Ascending aorta (tissue), 2 donors: ENCODE measurements around the gene NLGN4Y. TPM values are rescaled to one million over a fixed set of nuclear protein-coding genes. Genes with fewer than 3 reads are reported as not detected.

ENCODE experiments used
- DNase-seq, 2 donors: peaks; one replicate each; pipeline ENCODE4 v3.0.0-alpha.2; 2019; ENCODE audit warnings: low spot score in 2 of 2
- H3K27ac ChIP-seq, 2 donors: fragments of 200-600 bp; sonication (generic); one replicate each; pipeline ENCODE4 v1.5.1; 2016 to 2017; ENCODE audit warnings: mild to moderate bottlenecking in 1 of 2
- H3K27me3 ChIP-seq: fragments of 200-600 bp; sonication (generic); one replicate; pipeline ENCODE4 v1.5.1; 2017
- H3K36me3 ChIP-seq, 2 donors: fragments of 200-600 bp; sonication (generic); one replicate each; pipeline ENCODE4 v1.5.1; 2016
- H3K4me1 ChIP-seq, 2 donors: fragments of 200-600 bp; sonication (generic); one replicate each; pipeline ENCODE4 v1.5.1; 2016 to 2017; ENCODE audit warnings: mild to moderate bottlenecking in 1 of 2
- H3K4me3 ChIP-seq, 2 donors: fragments of 200-600 bp; sonication (generic); one replicate each; pipeline ENCODE4 v1.5.1; 2016 to 2017; ENCODE audit warnings: mild to moderate bottlenecking in 1 of 2
- H3K9me3 ChIP-seq, 2 donors: fragments of 200-600 bp; sonication (generic); one replicate each; pipeline ENCODE4 v1.5.1; 2016
- intact Hi-C: fragments of 100-400 bp; cut with DNase I; formaldehyde crosslinking; loops from one replicate; pipeline ENCODE4 v1.15.1; 2023
- total RNA-seq: library from RNA; depleted of rRNA; stranded (reverse); fragments of >200 nt; gene quantifications from one replicate; pipeline ENCODE4 v1.1.0, GENCODE V29; 2016
- TF ChIP-seq, protein P1 (sequence below), 3 experiments: fragments of 200-600 bp in 2 of 3; fragments of 450-650 bp in 1 of 3; sonication (generic) in 2 of 3; IDR thresholded peaks; one replicate each; pipeline ENCODE4 v1.5.1; 2016 to 2019; ENCODE audit warnings: antibody characterized with exemption in 3 of 3, mild to moderate bottlenecking in 1 of 3, moderate library complexity in 1 of 3

The NLGN4Y gene
- total RNA-seq, 1 donor from 2014 or later = not detected

DNA sequence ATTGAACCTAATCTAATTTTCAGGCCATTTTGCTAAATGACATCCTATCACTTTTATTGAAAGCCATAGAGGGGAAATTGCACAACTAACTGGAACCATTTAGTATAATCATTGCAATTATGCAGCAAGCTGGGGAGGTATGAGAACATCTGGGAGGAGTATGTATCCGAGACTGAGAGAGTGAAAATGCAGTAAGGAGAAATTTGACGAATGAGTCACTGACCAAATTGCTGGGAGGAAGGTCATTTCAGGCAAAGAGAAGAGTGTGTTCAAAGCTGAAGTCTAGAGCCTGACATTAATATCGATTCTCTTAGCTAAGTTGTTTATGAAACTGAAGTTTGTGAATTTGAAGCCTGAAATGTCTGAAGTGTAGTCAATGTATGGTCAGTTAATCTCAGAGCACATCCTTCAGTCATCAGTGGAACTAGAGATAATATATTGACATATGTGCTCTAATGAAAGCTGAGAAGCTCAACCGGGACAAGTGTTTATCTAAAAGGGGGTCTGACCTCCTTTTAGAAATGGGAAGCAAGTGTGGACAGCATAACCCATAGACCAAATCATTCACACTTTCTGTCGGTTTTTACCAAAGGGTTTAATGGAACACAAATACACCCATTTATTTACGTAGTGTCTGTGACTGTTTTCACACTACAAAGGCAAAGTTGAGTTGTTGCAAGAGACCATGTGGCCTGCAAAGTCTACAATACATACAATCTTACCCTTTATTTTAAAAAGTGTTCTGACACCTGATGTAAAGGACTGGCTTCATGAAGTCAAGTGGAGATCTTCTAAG is 120.0 kb downstream of the NLGN4Y start:
- intact Hi-C loops = no loop called here
- no peaks in the 10 kb centered on the region for H3K27me3 ChIP-seq
- TF ChIP-seq, protein P1, sequence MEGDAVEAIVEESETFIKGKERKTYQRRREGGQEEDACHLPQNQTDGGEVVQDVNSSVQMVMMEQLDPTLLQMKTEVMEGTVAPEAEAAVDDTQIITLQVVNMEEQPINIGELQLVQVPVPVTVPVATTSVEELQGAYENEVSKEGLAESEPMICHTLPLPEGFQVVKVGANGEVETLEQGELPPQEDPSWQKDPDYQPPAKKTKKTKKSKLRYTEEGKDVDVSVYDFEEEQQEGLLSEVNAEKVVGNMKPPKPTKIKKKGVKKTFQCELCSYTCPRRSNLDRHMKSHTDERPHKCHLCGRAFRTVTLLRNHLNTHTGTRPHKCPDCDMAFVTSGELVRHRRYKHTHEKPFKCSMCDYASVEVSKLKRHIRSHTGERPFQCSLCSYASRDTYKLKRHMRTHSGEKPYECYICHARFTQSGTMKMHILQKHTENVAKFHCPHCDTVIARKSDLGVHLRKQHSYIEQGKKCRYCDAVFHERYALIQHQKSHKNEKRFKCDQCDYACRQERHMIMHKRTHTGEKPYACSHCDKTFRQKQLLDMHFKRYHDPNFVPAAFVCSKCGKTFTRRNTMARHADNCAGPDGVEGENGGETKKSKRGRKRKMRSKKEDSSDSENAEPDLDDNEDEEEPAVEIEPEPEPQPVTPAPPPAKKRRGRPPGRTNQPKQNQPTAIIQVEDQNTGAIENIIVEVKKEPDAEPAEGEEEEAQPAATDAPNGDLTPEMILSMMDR (IDR thresholded peaks at IDR 0.05) = no peak
- no peaks in the 10 kb centered on the region for H3K36me3 ChIP-seq
- no peaks in the 10 kb centered on the region for H3K4me1 ChIP-seq
- no peak overlapping the region for H3K4me3 ChIP-seq
- no peaks in the 10 kb centered on the region for H3K9me3 ChIP-seq
- no peak overlapping the region for H3K27ac ChIP-seq
- no peak for DNase-seq

DNA sequence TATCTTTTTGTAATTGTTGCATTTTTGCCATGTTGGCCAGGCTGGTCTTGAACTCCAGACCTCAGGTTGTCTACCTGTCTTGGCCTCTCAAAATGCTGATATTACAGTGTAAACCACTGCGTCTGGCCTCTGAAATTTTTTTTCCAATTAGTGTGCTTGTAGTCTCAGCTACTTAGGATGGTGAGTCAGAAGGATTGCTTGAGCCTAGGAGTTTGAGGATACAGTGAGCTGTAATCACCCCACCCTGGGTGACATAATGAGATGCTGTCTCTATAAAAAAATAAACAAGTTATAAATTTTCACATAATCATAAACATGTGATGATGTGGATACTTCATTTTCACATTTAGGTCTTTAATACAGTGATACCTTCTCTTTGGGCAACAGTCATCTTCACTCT is 154.9 kb downstream of the NLGN4Y start:
- no peak overlapping the region for H3K4me3 ChIP-seq
- TF ChIP-seq, protein P1 (IDR thresholded peaks at IDR 0.05) = no peak
- intact Hi-C loops = no loop called here
- H3K4me1 ChIP-seq = no peaks in the 10 kb centered on the region
- no peak for DNase-seq
- no peaks in the 10 kb centered on the region for H3K36me3 ChIP-seq
- H3K27ac ChIP-seq = no peak overlapping the region
- H3K27me3 ChIP-seq = no peaks in the 10 kb centered on the region
- H3K9me3 ChIP-seq = no peaks in the 10 kb centered on the region

DNA sequence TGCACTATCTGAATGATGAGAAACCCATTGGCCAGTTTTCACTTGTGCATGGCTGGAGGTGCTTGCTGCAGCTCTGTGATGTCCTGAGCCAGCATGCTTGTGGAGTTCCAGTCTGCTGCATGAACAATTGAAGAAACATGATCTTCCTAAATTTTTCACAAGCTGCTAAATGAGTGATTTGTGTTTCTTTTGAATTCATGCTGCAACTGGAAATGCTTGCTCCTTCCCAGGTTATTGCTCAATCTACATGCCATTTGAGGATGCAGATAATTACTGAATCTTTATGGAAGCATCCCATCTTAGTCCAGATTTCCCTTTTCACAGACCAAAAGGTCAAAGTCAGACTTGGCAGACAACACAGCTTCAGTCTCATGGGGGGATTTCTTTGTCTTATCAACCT is 170.2 kb downstream of the NLGN4Y start:
- H3K9me3 ChIP-seq = no peaks in the 10 kb centered on the region
- H3K36me3 ChIP-seq = no peaks in the 10 kb centered on the region
- no peaks in the 10 kb centered on the region for H3K27me3 ChIP-seq
- intact Hi-C loops = no loop called here
- no peak overlapping the region for H3K4me3 ChIP-seq
- TF ChIP-seq, protein P1 (IDR thresholded peaks at IDR 0.05) = no peak
- no peak for DNase-seq
- H3K27ac ChIP-seq = no peak overlapping the region
- H3K4me1 ChIP-seq = no peaks in the 10 kb centered on the region

DNA sequence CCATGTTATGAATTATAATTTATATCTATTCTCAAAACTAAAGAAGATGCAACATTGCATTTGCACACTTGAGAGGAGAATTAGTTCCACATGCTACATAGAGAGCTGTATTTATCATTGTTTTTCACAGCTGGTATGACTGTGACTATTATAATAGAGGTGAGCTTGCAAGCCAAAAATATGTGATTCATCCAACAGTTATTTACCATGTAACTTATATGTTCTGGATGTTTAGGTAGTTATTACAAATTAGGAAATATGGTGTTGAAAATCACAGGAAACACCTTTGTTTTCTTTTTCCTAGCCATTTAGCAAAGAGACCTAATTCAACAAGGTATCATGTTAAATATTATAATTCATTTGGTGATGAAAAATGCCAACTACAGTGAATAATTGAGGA is 183.8 kb downstream of the NLGN4Y start:
- DNase-seq = no peak
- H3K27me3 ChIP-seq = no peaks in the 10 kb centered on the region
- intact Hi-C loops = no loop called here
- no peak overlapping the region for H3K27ac ChIP-seq
- no peak overlapping the region for H3K4me3 ChIP-seq
- no peaks in the 10 kb centered on the region for H3K4me1 ChIP-seq
- no peaks in the 10 kb centered on the region for H3K9me3 ChIP-seq
- H3K36me3 ChIP-seq = no peaks in the 10 kb centered on the region
- TF ChIP-seq, protein P1 (IDR thresholded peaks at IDR 0.05) = no peak

DNA sequence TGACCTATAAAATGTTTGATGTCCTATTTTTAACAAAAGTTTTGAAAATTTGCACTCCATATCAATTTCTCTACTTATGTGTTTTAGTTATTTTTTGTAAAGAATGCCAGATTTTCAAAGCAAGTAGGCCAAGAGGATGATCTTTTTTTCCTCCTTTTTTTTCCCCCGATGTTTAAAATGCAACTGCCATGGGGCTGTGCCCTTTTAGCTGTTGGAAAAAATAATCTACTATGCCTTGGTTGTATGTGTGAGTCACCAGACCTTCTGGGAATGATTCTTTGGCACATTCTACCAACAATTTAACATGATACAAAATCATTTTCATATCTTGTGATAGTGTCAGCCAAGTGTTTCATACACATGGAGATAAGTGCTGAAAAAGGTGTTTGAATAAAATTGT is 217.3 kb downstream of the NLGN4Y start:
- Histone ChIP-seq H3K27me3 (no peaks in the 10 kb centered on the region), H3K36me3 (no peaks in the 10 kb centered on the region), H3K27ac (no peak overlapping the region), H3K9me3 (no peaks in the 10 kb centered on the region), H3K4me3 (no peak overlapping the region), H3K4me1 (no peaks in the 10 kb centered on the region)
- no peak for DNase-seq
- TF ChIP-seq, protein P1 (IDR thresholded peaks at IDR 0.05) = no peak
- intact Hi-C loops = no loop called here
